ENCODE measurements around the gene BHLHE40. TPM values are rescaled to one million over a fixed set of nuclear protein-coding genes. Genes with fewer than 3 reads are reported as not detected.

The BHLHE40 gene
- total RNA-seq, 1 experiment from 2014 or later: 81.6 TPM

DNA sequence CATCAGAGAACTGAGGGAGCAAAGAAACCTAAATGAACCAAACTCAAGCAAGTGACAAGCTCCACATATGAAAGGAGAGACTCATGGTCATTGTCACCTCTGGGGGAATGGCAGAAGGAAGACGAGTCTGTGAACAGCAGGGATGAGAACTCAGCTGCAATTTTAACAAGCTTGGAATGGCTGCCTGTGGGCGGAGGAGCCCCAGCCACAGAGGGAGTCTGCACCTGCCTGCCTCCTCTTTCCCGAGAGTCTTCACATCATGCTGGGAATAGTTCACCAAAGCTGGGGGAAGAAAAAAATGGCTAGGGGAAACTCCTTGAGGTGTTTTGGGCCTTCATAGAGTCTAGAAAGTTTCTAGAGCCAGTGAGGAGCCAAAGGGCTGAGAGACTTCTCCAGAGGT is 21.3 kb upstream of the BHLHE40 start:
- no peaks in the 10 kb centered on the region for H3K79me2 ChIP-seq (ENCODE audit: insufficient read depth, low read length)
- H4K20me1 ChIP-seq (ENCODE audit: insufficient read depth): no peaks in the 10 kb centered on the region
- H2AFZ ChIP-seq (ENCODE audit: low read depth, low read length, poor library complexity, severe bottlenecking): no peak overlapping the region
- intact Hi-C loops (cut with micrococcal nuclease): no loop called here
- no peak overlapping the region for H3K4me2 ChIP-seq (ENCODE audit: low read length)
- CTCF ChIA-PET: interaction anchor here (1.2 to 2.1 kb wide), 2 partner anchors 14 to 18 kb away, joined by 5 to 6 read pairs; no protein-coding TSS in a partner anchor
- RAD21 ChIA-PET (ENCODE audit: low non-redundant PET in 1 of 2, low total read pairs in 2 of 2, uncharacterized antibody in 2 of 2, unreplicated experiment in 2 of 2): no interaction called here
- POLR2A ChIA-PET: no interaction called here
- TF ChIP-seq TCF7L2 (IDR thresholded peaks at IDR 0.05; ENCODE audit: borderline replicate concordance, extremely low read depth, insufficient read depth, insufficient read length) (no peak), ZFX (IDR thresholded peaks at IDR 0.05) (no peak), POLR2AphosphoS5 (IDR thresholded peaks at IDR 0.05; ENCODE audit: low read depth, low read length) (no peak), ATF3 (IDR thresholded peaks at IDR 0.05) (no peak), CEBPB (IDR thresholded peaks at IDR 0.05; ENCODE audit: low read depth) (no peak), JUND (IDR thresholded peaks at IDR 0.05) (no peak), REST (IDR thresholded peaks at IDR 0.05; ENCODE audit: low read depth) (no peak), YY1 (IDR thresholded peaks at IDR 0.05; ENCODE audit: extremely low read depth, insufficient replicate concordance, low read depth, low read length) (no peak), CBX3 (IDR thresholded peaks at IDR 0.05; ENCODE audit: low read depth) (no peak), CTCF (IDR thresholded peaks at IDR 0.05 in 2 of 3, conservative IDR thresholded peaks at IDR 0.05 in 1 of 3; ENCODE audit: borderline replicate concordance in 1 of 3, insufficient read depth in 1 of 3, low read depth in 2 of 3, low read length in 2 of 3) (no peak), SP1 (IDR thresholded peaks at IDR 0.05; ENCODE audit: low read depth) (no peak), ELF1 (IDR thresholded peaks at IDR 0.05; ENCODE audit: borderline replicate concordance, low read depth) (no peak), SRF (IDR thresholded peaks at IDR 0.05; ENCODE audit: low read depth) (no peak), RAD21 (IDR thresholded peaks at IDR 0.05; ENCODE audit: low read depth) (no peak), POLR2A (IDR thresholded peaks at IDR 0.05; ENCODE audit: borderline replicate concordance, extremely low read depth, insufficient read depth, insufficient read length) (no peak), EZH2phosphoT487 (IDR thresholded peaks at IDR 0.05; ENCODE audit: borderline replicate concordance) (no peak), SIN3A (IDR thresholded peaks at IDR 0.05; ENCODE audit: low read depth) (no peak), FOSL1 (IDR thresholded peaks at IDR 0.05; ENCODE audit: low read depth) (no peak)
- H3K9me2 ChIP-seq (ENCODE audit: insufficient read depth): no peaks in the 10 kb centered on the region
- H3K4me1 ChIP-seq (ENCODE audit: control insufficient read depth in 1 of 2, insufficient read depth in 2 of 2, low read length in 2 of 2): no peaks in the 10 kb centered on the region
- no peaks in the 10 kb centered on the region for H3K27me3 ChIP-seq (ENCODE audit: insufficient read depth, low read length)
- peaks cover 0 to 5% of the 10 kb centered on the region in 2 experiments; a peak in 1 of 4 replicates for H3K9me3 ChIP-seq (ENCODE audit: control insufficient read depth in 1 of 2, insufficient read depth in 1 of 2, low read depth in 1 of 2, low read length in 2 of 2)
- H3K36me3 ChIP-seq (ENCODE audit: control insufficient read depth in 1 of 2, insufficient read depth in 2 of 2, low read length in 2 of 2): no peaks in the 10 kb centered on the region
- no peak overlapping the region for H3K27ac ChIP-seq (ENCODE audit: low read depth, low read length)
- no peak overlapping the region for H3K9ac ChIP-seq (ENCODE audit: low read length)
- no peak overlapping the region for H3K4me3 ChIP-seq (replicated peaks in 1 of 2; ENCODE audit: low read depth in 1 of 2, low read length in 2 of 2)
- no TSS peak for BruUV-seq (replicated peaks)
- ATAC-seq (no peak), DNase-seq (ENCODE audit: low read depth, low spot score) (no peak)

Data from HCT116 (cell line).